Adrenal gland (tissue), 19 donors: ENCODE measurements around the gene C1orf105. TPM values are rescaled to one million over a fixed set of nuclear protein-coding genes. Genes with fewer than 3 reads are reported as not detected.
"Not testable (repeated sequence)": the region's sequence is repeated elsewhere in the genome, so short reads cannot be mapped to it uniquely, and the experiment has no call there.

ENCODE experiments used
- DNase-seq, 7 donors: peaks; one replicate each; pipeline ENCODE4 v3.0.0-alpha.2; 2019 to 2020
- H3K27ac ChIP-seq, 5 donors: fragments of 200-600 bp; sonication (generic) in 4 of 5; 1 replicate in 3 of 5; 2 replicates in 2 of 5; pipeline versions ENCODE4 v1.5.1 to v1.8.0; 2016 to 2020; ENCODE audit warnings: mild to moderate bottlenecking in 1 of 5
- H3K27me3 ChIP-seq: fragments of 200-600 bp; 2 replicates; pipeline ENCODE4 v1.8.0; 2021
- H3K36me3 ChIP-seq, 2 donors: fragments of 200-600 bp; replicated peaks in 1 of 2; 1 replicate in 1 of 2; 2 replicates in 1 of 2; pipeline versions ENCODE4 v1.5.1 to v1.8.0; 2018 to 2022
- H3K4me1 ChIP-seq, 2 donors: fragments of 200-600 bp; replicated peaks in 1 of 2; 1 replicate in 1 of 2; 2 replicates in 1 of 2; pipeline versions ENCODE4 v1.5.1 to v1.8.0; 2018 to 2021
- H3K4me3 ChIP-seq, 4 donors: fragments of 200-600 bp; sonication (generic) in 3 of 4; one replicate each; pipeline ENCODE4 v1.5.1; 2016 to 2018
- H3K9me3 ChIP-seq, 3 donors: fragments of 200-600 bp; sonication (generic) in 1 of 3; replicated peaks in 1 of 3; 1 replicate in 2 of 3; 2 replicates in 1 of 3; pipeline versions ENCODE4 v1.5.1 to v1.8.0; 2016 to 2021
- CTCF ChIP-seq, 6 experiments: fragments of 450-650 bp in 4 of 6; fragments of 200-600 bp in 2 of 6; sonication (generic) in 1 of 6; IDR thresholded peaks; 1 replicate in 5 of 6; 2 replicates in 1 of 6; pipeline versions ENCODE4 v1.5.1 to v1.8.0; 2016 to 2021; ENCODE audit warnings: antibody characterized with exemption in 6 of 6, mild to moderate bottlenecking in 2 of 6, moderate library complexity in 1 of 6
- POLR2A ChIP-seq, 2 donors: fragments of 450-650 bp; IDR thresholded peaks; one replicate each; pipeline ENCODE4 v1.6.1; 2017; ENCODE audit warnings: antibody characterized with exemption in 2 of 2, mild to moderate bottlenecking in 2 of 2, moderate library complexity in 1 of 2
- WGBS, 4 donors: extraction: QIAGEN DNeasy Blood & Tissue Kit in 2 of 4; methylation state at CpG; one replicate each; pipeline versions ENCODE4 v1.1.5 to v1.1.7; 2013 to 2017; 5-methylcytosine and 5-hydroxymethylcytosine counted together
- intact Hi-C, 2 donors: fragments of 100-400 bp; cut with DNase I; formaldehyde crosslinking; loops; one replicate each; pipeline versions ENCODE4 v1.14.1 to v1.15.0; 2022 to 2023
- long read RNA-seq, 10 donors: library from polyadenylated mRNA in 3 of 10; unstranded in 2 of 10; stranded (forward) in 1 of 10; transcript quantifications; one replicate each; pipeline ENCODE4 v2.0.0 and lab custom pipeline, GENCODE V29; 2021 to 2026
- polyA plus RNA-seq, 3 donors: library from polyadenylated mRNA; stranded (reverse); fragments of 200-250 nt in 2 of 3; fragments of 350-450 nt in 1 of 3; fragmentation: Illumina TruSeq in 1 of 3; extraction: RNeasy Lipid Tissue Mini Kit (QIAGEN cat#74804) in 1 of 3; gene quantifications; one replicate each; pipeline ENCODE4 v1.2.3, GENCODE V29; 2013 to 2014
- total RNA-seq, 9 donors: library from RNA; depleted of rRNA in 4 of 9; stranded (reverse); fragments of >200 nt in 4 of 9; fragments of 120-200 nt in 1 of 9; fragmentation: NEBNext Ultra II Directional in 1 of 9; extraction: Animal tissue kit (Norgen Biotek cat#: 25700) in 1 of 9; gene quantifications; one replicate each; pipeline versions ENCODE4 v1.1.0 to v1.2.4, GENCODE V29; 2013 to 2023
- donor health status: healthy with polysubstance abuse.
- donor health status: Bipolar disorder and iron deficiency.
- donor health status: DM: yes; HTN: yes; CAD: no.
- donor health status: DM: no; HTN: no; CAD: no.
- donor health status: DM: no; HTN: no; CAD: no.
- donor health status: DM: yes; HTN: yes; CAD: no.

C1orf105 gene
- under 1 TPM in 2 of 9 donors, not detected in 7; 0.39 to 0.80 TPM for total RNA-seq
- polyA plus RNA-seq = under 1 TPM in 1 of 3 donors, not detected in 2; 0.37 TPM
- long read RNA-seq, donor 1, partial matches to known transcripts = 0 of 1 reads
- long read RNA-seq, donor 1, other reads (novel, unspliced or antisense) = 0 of 1 reads
- long read RNA-seq, donor 2 = 0 reads
- long read RNA-seq, donor 3 = 0 reads
- long read RNA-seq, donor 4 = 0 reads
- long read RNA-seq, donor 5, partial matches to known transcripts = 0 of 1 reads
- long read RNA-seq, donor 5, other reads (novel, unspliced or antisense) = 0 of 1 reads
- long read RNA-seq, donor 6 = 0 reads
- long read RNA-seq, donor 7 = 0 reads
- long read RNA-seq, donor 8 = 0 reads
- long read RNA-seq, donor 9 = 0 reads
- long read RNA-seq, donor 10 = 0 reads

GRCh38 chr1:172420385-172420784, at the start of gene C1orf105:
C1orf105 (plus strand) TSS chr1:172420685; CDS start chr1:172420886, 201 bp downstream.
- 87 to 100% (median 95%) methylated on average over 1 of the region's 1 CpG for WGBS, 4 donors
- no peaks in the 10 kb centered on the region for H3K27me3 ChIP-seq
- H3K9me3 ChIP-seq = no peaks in the 10 kb centered on the region
- no peak for DNase-seq
- no peaks in the 10 kb centered on the region for H3K36me3 ChIP-seq
- no peak within 1 kb of the TSS for H3K4me3 ChIP-seq
- intact Hi-C loops = no loop called here
- no peak within 1 kb of the TSS for H3K27ac ChIP-seq
- TF ChIP-seq POLR2A (IDR thresholded peaks at IDR 0.05) (no peak), CTCF (IDR thresholded peaks at IDR 0.05) (no peak)
- H3K4me1 ChIP-seq = no peaks in the 10 kb centered on the region

- H3K36me3 ChIP-seq, H3K4me1 ChIP-seq, DNase-seq, H3K27ac ChIP-seq, H3K27me3 ChIP-seq, intact Hi-C loops, H3K4me3 ChIP-seq: not testable (repeated sequence)
- 87 to 100% (median 96%) methylated on average over 1 to 3 of the region's 3 CpGs for WGBS, 4 donors
- peaks cover 4 to 10% (median 5%) of the 10 kb centered on the region in 3 donors for H3K9me3 ChIP-seq
These were observed 48.8 kb upstream of the C1orf105 start for GRCh38 chr1:172371646-172372045.

GRCh38 chr1:172373864-172374263, 46.6 kb upstream of the C1orf105 start:
- no peak for DNase-seq
- 53 to 75% (median 63%) methylated on average over 1 of the region's 1 CpG for WGBS, 4 donors
- TF ChIP-seq POLR2A (IDR thresholded peaks at IDR 0.05) = no peak
- no peak for TF ChIP-seq CTCF (IDR thresholded peaks at IDR 0.05)
- H3K27ac ChIP-seq = no peak overlapping the region
- no peak overlapping the region for H3K4me3 ChIP-seq
- no peaks in the 10 kb centered on the region for H3K27me3 ChIP-seq
- H3K4me1 ChIP-seq = no peaks in the 10 kb centered on the region
- intact Hi-C loops = no loop called here
- no peaks in the 10 kb centered on the region for H3K36me3 ChIP-seq
- H3K9me3 ChIP-seq = no peaks in the 10 kb centered on the region

GRCh38 chr1:172375211-172375631, 45.3 kb upstream of the C1orf105 start:
- Histone ChIP-seq H3K36me3 (no peaks in the 10 kb centered on the region), H3K9me3 (no peaks in the 10 kb centered on the region), H3K4me1 (no peaks in the 10 kb centered on the region), H3K27me3 (no peaks in the 10 kb centered on the region), H3K27ac (no peak overlapping the region), H3K4me3 (no peak overlapping the region)
- 72 to 83% (median 77%) methylated on average over 2 of the region's 2 CpGs for WGBS, 4 donors
- DNase-seq = no peak
- TF ChIP-seq CTCF (IDR thresholded peaks at IDR 0.05) (no peak), POLR2A (IDR thresholded peaks at IDR 0.05) (no peak)
- intact Hi-C loops = no loop called here

GRCh38 chr1:172376431-172376830, 44.1 kb upstream of the C1orf105 start:
- WGBS, 4 donors = 61 to 74% (median 67%) methylated on average over 2 of the region's 2 CpGs
- DNase-seq = no peak
- no peak overlapping the region for H3K27ac ChIP-seq
- H3K4me1 ChIP-seq = peaks cover 0 to 7% of the 10 kb centered on the region in 2 donors
- intact Hi-C loops = no loop called here
- TF ChIP-seq POLR2A (IDR thresholded peaks at IDR 0.05) (no peak), CTCF (IDR thresholded peaks at IDR 0.05) (no peak)
- H3K4me3 ChIP-seq = no peak overlapping the region
- H3K9me3 ChIP-seq = no peaks in the 10 kb centered on the region
- no peaks in the 10 kb centered on the region for H3K36me3 ChIP-seq
- H3K27me3 ChIP-seq = no peaks in the 10 kb centered on the region
